Activated T-cell treated with anti-CD3 and anti-CD28 coated beads, Interleukin-2, amount 50 U/mL, for 48 hours (primary cell): Measurements from ENCODE around the gene PACSIN3.
"Not testable (repeated sequence)": the region's sequence is repeated elsewhere in the genome, so short reads cannot be mapped to it uniquely, and the experiment has no call there.

Experiments used
- DNase-seq, 2 experiments: peaks; one replicate each; pipeline ENCODE4 v3.0.0-alpha.2; 2020

PACSIN3 gene

GRCh38 chr11:47191137-47191536, 4.9 kb upstream of the PACSIN3 start:
- not testable (repeated sequence) for DNase-seq

DNA sequence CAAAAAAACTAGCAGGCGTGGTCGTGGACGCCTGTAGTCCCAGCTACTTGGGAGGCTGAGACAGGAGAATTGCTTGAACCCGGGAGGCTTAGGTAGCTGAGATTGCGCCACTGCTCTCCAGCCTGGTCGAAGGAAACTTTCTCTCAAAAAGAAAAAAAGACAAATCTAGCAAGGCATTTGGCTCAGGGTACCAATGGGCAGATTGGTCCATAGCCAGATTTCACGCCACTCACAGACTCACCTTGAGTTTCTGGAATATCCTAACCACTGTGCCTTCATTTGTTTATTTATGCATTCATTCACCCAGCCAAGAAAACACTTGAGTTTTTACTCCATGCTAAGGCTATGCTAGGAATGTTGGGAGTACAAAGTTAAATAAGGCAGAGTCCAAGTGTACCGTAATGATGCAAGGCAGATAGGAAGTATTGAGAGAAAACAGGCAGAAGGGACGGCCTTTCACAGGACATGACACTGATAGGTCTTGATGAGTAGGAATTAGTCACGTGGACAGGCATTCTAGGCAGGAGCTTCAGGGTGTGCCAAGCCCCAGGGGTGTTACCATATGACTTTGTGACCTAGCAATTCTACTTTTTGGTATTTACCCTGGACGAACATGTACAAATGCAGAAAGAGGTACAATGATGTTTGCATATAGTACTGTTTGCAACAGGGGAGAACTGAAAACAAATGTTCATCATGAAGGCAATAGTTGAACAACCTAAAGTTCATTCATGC, 3.0 kb upstream of the PACSIN3 start:
- no peak for DNase-seq

DNA sequence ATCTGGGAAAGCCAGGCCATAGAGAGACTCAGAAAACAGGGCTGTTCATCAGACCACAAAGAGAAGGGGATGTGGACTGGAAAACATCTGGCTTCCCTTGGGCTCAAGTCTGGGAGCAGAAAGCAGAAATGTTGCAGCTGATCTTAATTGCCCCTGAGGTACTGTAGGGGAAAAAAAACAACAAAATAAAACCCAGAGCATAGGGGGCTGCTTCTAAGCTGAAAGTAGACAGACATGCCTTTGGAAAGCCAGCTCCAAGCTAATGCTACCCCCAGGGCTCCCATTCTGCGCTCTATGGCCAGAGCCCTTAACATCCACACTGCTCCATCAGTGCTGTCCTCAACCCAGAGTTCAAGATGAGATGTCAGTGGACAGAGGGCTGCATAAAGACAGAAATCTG, 2.0 kb upstream of the PACSIN3 start:
- no peak for DNase-seq

GRCh38 chr11:47187723-47188122, 1.5 kb upstream of the PACSIN3 start:
- no peak for DNase-seq

DNA sequence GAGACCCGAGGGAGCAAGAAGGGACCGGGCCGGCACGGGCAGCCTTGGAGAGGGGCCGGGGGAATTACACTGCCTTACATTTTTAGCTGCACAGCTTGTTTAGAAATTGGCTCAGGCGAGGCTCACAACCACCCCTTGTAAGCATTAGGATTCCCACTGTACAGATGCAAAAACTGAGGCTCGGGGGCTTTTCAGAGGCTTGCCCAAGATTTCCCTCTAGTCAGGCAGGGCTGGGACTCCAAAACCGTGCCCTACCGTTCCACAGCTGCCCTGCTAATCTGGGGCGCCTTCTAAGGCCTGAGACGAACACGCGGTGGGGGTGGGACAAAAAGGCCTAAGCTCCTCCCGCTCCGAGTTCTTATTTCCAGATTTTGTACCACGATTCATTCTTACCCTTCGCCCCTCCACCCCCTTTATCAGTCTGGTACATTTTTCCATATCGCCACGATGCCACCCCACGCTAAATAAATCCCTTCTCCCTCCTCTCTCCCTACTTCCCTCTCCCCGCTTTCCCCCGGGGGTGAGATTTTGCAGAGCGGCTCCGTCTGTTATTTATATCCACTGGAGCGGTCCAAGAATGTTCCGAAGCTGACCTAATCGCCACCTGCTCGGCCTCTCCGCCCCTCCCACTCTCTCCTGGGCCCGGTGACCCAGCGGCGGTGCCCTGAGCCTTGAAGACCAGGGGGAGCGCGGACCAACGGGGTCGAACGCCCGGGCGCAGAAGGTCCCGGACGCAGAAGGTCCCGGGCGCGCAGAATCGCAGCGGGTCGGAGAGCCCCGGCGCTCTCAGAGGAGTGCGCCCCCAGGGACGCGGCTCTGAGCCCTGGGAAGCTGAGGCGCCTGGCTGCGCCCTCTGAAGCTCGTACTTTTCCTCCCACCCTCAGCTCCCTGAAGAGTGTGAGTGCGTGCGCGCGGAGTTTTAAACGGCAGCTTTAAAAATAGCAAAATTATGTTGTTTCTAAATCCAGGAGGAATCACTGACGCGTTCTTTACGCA, 764 bp upstream of the PACSIN3 start:
- DNase-seq, result peak; percentile 66 to 70

- peak in 1 of 2 experiments; percentile 33 for DNase-seq
Observed at GRCh38 chr11:47185305-47186075, 744 bp downstream of the PACSIN3 start.

DNA sequence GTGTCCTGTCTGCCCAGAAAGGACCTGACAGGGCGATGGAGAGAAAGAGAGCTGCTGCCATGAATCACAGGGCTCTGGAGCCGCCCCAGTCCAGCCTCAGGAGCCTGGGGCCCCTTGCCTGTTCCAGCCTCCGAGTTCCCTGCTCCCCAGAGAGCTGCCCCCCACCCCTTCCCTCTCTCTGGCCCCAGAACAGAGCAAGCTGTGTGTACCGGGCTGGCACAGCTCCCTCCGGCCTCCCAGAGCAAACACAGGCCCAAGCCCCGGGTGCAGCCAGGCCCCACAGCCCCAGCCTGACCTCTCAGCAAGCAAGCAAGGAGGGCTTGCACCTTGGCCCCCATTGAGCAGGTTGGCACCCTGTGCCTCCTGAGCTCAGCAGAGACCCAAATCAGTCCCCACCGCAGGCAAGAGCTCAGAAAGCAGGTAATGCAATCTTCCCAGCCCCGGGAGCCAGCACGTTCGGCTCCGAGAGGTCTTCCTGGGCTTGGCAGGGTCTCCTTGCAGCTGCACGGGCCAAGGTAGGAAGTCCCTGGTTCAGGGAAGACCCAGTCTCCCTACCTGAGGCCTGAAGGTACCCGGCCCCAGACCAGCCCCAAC, 1.4 kb downstream of the PACSIN3 start:
- DNase-seq, result no peak

GRCh38 chr11:47183969-47184368, 2.3 kb downstream of the PACSIN3 start:
- no peak for DNase-seq

GRCh38 chr11:47183031-47183856, 3.0 kb downstream of the PACSIN3 start:
- no peak for DNase-seq

DNA sequence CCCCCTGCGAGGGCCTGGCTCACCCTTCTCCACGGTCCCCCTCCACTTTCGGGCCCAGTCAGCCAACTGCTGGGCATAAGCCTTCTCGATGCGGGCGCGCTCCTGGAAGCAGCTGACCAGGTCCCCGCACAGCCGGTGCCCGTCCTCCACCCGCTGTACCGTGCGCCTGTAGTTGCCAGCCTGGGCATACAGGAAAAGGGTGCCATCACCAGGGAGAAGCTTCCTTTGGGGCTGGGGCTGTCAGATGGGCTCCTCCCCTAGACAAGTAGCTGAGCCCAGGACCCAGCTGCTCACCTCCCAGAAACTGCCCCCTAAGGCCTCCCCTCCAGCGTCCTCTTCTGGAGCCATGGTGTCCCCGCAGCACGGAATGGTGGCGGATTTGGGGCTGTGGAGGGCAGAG, 3.9 kb downstream of the PACSIN3 start:
- no peak for DNase-seq

- no peak for DNase-seq
Observed at GRCh38 chr11:47181271-47181670, 5.0 kb downstream of the PACSIN3 start.

DNA sequence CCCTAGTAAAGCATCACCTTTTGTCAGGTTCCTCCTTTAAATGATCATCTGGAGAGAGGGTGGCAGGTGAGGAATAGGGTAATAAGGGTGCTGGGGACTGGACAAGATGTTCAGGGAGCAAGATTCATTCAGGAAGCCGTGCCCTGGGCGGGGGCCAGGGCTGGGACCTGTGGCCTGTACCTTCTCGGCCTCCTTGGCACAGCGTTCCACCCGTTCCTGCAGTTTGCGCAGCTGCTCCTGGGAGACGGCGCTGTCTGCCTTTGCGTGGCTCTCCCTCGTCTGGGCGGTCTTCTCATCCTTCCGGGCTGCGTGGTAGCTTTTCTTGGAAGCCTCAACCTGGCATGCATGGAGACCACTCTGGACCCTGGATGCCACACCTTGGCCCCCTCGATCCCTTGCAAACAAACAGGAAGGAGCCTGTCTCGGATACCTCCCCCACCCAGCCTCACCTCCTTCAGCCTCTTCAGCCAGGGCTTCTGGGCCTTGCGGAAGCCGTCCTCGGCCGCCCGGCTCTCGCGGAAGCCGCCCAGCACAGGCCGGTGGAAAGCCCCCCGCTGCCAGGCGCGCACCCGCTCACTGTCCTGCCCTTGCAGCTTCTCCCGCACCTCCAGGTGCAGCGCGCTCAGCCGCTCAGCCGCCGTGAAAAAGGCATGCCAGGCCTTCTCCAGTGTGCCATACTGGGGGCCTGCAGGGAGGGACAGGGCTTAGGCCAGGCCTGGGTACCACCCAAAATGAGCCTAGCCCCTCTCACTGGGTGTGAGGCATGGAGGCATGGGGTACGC, 6.0 kb downstream of the PACSIN3 start:
- no peak for DNase-seq

- peak; percentile 56 to 60 for DNase-seq
Observed at GRCh38 chr11:47179655-47179991, 6.6 kb downstream of the PACSIN3 start.

GRCh38 chr11:47178737-47179654, 7.2 kb downstream of the PACSIN3 start:
- DNase-seq, result no peak

GRCh38 chr11:47178316-47178715, 7.9 kb downstream of the PACSIN3 start:
- no peak for DNase-seq

DNA sequence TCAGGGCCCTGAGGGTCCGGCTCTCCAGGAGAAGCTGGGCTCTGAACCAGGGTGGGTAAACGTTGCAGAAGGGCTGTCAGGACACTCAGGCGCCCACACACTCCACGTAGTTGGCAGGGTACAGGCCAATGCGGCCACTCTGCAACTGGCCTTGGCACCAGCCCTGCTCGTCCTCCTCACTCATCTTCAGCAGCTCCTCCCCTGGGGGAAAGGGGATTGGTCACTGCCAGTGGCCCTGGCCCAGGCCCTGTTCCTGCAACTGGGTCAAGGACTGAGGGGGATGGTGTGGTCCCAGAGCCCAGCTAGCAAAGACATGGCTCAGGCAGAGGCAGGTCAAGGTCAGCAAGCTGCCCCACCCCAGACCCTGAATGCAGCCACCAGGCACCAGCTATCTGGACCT, 8.4 kb downstream of the PACSIN3 start:
- DNase-seq, result no peak

- peak; percentile 79 to 81 for DNase-seq
Observed at GRCh38 chr11:47177229-47177845, 8.9 kb downstream of the PACSIN3 start.

GRCh38 chr11:47176328-47177228, 9.7 kb downstream of the PACSIN3 start, which contains the start of gene ARFGAP2:
ARFGAP2 (minus strand) TSS chr11:47176879; CDS start chr11:47176853, 26 bp downstream.
- DNase-seq, result peak; percentile 95 to 97
